Adipocyte (in vitro differentiated cells): ENCODE data around the gene L3MBTL4.

Experiments used
- DNase-seq: peaks from one replicate; pipeline ENCODE4 v3.0.0-alpha.2; 2015; ENCODE audit warnings: low read depth
- H3K27me3 ChIP-seq: replicated peaks from 2 replicates; pipeline ENCODE4 v1.7.0; 2013; ENCODE audit warnings: mild to moderate bottlenecking, low read length, moderate library complexity; ENCODE audit not compliant: control insufficient read depth, insufficient read depth
- H3K36me3 ChIP-seq: 2 replicates; pipeline ENCODE4 v1.7.0; 2013; ENCODE audit warnings: low read length, mild to moderate bottlenecking, moderate library complexity; ENCODE audit not compliant: control insufficient read depth, insufficient read depth, severe bottlenecking
- H3K4me1 ChIP-seq: 2 replicates; pipeline ENCODE4 v1.7.0; 2013; ENCODE audit warnings: mild to moderate bottlenecking, low read length, moderate library complexity; ENCODE audit not compliant: control insufficient read depth, insufficient read depth
- H3K4me3 ChIP-seq: 2 replicates; pipeline ENCODE4 v1.7.0; 2013; ENCODE audit warnings: mild to moderate bottlenecking, low read length, moderate library complexity
- H3K9ac ChIP-seq: 2 replicates; pipeline ENCODE4 v1.7.0; 2013; ENCODE audit warnings: mild to moderate bottlenecking, low read length, moderate library complexity
- H3K9me3 ChIP-seq: 2 replicates; pipeline ENCODE4 v1.7.0; 2013; ENCODE audit warnings: mild to moderate bottlenecking, low read length, moderate library complexity; ENCODE audit not compliant: control insufficient read depth

Gene L3MBTL4

DNA sequence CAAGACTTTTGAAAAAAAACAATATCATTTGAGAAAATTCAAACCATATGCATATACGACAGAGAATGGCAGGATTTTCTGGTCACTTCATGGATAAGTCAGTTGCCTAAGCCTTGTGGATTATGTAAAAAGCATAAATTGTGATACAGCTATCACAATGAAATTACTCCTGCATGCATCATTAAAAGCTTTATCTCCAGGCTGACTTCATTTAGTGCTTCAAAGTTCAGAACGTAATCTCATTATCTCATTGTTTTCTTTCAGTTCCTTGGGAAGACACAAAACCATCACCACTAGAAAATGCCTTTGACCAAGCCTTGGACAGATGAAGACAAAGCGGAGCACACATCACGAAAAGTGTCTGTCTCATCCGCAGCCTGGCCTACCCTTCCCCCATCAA, 57.0 kb downstream of the L3MBTL4 start:
- Histone ChIP-seq H3K9me3 (no peaks in the 10 kb centered on the region), H3K4me1 (no peaks in the 10 kb centered on the region), H3K27me3 (no peaks in the 10 kb centered on the region), H3K9ac (no peak overlapping the region), H3K4me3 (no peak overlapping the region), H3K36me3 (no peaks in the 10 kb centered on the region)
- DNase-seq = no peak

DNA sequence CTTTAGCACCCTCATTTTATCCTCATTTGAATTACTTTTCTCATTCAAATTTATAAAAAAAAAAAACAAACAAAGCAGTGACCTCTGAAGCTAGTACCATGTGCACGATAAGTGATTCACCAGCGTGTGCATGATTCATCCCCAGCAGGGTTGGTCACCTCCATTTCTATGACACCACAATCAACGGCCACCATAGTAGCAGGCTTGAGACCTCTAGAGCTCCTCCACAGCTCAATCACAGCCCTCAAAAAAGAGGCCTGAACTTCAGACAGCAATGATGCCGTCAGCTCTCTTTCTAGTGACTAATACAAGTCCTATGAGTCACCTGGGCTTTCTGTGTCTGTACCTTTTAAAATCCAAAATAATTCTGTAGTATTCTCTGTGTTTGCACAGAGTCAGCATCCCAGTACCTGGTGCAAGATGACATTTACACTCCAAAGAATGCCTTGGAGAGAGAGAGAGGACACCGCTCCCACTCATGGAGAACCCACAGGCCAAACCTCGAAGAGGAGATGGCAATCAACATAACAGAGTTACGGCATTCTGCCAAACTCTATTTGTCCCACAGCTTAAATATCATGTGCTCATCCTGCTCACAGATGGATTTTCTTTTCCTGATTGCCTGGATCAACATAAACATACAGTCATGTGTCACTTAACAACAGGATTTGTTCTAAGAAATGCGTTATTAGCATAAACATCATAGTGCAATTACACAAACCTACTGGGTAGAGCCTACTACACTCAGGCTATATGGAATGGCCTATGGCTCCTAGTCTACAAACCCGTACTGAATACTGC, 58.7 kb downstream of the L3MBTL4 start:
- no peaks in the 10 kb centered on the region for H3K36me3 ChIP-seq
- no peak for DNase-seq
- no peak overlapping the region for H3K9ac ChIP-seq
- H3K4me1 ChIP-seq = no peaks in the 10 kb centered on the region
- H3K4me3 ChIP-seq = no peak overlapping the region
- H3K27me3 ChIP-seq = no peaks in the 10 kb centered on the region
- H3K9me3 ChIP-seq = no peaks in the 10 kb centered on the region

DNA sequence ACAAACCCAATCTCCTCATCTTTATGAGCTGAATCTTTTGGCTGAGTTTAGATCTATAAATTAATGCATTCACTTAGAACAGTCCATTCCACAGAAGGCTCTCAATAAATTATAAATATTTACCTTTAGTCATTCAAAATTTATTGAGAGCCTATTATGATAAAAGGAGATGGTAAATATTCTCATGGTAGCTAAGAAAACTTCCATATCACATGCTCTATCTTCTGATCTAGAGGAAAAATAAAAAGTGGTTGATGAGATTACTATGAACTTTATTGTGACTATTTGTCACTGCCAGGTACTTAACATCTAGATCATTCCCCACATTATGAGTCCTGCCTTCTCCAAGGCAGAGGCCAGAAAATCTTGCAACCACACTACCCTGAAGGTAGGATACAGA, 62.4 kb downstream of the L3MBTL4 start:
- no peaks in the 10 kb centered on the region for H3K27me3 ChIP-seq

DNA sequence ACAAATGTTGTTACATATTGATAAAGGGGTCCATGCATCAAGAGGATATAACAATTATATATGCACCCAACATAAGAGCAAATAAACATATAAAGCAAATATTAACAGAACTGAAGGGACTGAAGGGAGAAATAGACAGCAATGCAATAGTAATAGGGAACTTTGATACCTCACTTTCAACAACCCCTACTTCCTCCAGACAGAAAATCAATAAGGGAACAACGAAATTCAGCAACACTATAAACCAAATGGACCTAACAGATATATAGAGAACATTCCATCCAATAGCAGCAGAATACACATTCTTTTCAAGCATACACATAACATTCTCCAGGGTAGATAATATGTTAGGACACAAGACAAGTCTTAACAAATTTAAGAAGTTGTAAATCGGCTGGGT, 71.7 kb downstream of the L3MBTL4 start:
- Histone ChIP-seq H3K27me3 (no peaks in the 10 kb centered on the region), H3K9me3 (peaks cover 24% of the 10 kb centered on the region), H3K36me3 (no peaks in the 10 kb centered on the region), H3K4me3 (no peak overlapping the region), H3K4me1 (no peaks in the 10 kb centered on the region), H3K9ac (no peak overlapping the region)
- DNase-seq = no peak

More for the DNA sequence above, 62.4 kb downstream of the L3MBTL4 start:
- H3K9ac ChIP-seq = no peak overlapping the region
- no peak for DNase-seq
- H3K9me3 ChIP-seq = no peaks in the 10 kb centered on the region
- H3K36me3 ChIP-seq = no peaks in the 10 kb centered on the region
- H3K4me1 ChIP-seq = no peaks in the 10 kb centered on the region
- H3K4me3 ChIP-seq = no peak overlapping the region

DNA sequence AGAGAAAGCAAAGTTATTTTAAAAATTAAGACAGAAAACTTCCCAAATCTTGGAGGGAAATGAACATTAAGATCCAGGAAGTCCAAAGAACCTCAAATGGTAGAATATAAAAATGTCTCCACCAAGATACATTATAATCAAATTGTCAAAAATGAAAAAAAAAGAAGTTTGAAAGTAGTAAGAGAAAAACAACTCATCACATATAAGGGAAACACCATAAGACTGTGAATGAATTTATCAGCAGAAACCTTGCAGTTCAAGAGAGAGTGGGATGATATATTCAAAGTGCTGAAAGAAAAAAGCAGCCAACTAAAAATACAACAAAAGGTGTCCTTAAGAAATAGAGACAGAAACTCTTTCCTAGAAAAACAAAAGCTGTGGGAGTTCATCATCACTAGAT, 73.0 kb downstream of the L3MBTL4 start:
- H3K4me1 ChIP-seq = no peaks in the 10 kb centered on the region
- H3K27me3 ChIP-seq = no peaks in the 10 kb centered on the region
- H3K9ac ChIP-seq = no peak overlapping the region
- H3K36me3 ChIP-seq = no peaks in the 10 kb centered on the region
- H3K4me3 ChIP-seq = no peak overlapping the region
- H3K9me3 ChIP-seq = peaks cover 24% of the 10 kb centered on the region
- DNase-seq = no peak

DNA sequence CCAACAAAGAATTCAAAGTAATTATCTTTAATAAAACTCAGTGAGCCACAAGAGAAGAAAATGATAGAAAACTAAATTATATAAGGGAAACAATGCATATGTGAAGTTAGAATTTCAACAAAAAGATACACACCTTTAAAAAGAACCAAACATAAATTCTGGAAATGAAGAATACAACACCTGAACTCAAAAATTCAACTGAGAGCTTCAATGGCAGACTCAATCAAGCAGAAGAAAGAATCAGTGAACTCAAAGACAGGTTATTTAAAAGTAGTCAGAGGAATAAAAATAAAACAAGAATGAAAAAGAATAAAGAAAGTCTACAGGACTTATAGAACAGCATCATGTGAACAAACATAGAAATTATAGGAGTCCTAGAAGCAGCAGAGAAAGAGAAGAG, 73.4 kb downstream of the L3MBTL4 start:
- H3K27me3 ChIP-seq = no peaks in the 10 kb centered on the region
- H3K4me1 ChIP-seq = no peaks in the 10 kb centered on the region
- H3K9ac ChIP-seq = no peak overlapping the region
- DNase-seq = no peak
- H3K9me3 ChIP-seq = peaks cover 24% of the 10 kb centered on the region
- H3K36me3 ChIP-seq = no peaks in the 10 kb centered on the region
- H3K4me3 ChIP-seq = no peak overlapping the region

DNA sequence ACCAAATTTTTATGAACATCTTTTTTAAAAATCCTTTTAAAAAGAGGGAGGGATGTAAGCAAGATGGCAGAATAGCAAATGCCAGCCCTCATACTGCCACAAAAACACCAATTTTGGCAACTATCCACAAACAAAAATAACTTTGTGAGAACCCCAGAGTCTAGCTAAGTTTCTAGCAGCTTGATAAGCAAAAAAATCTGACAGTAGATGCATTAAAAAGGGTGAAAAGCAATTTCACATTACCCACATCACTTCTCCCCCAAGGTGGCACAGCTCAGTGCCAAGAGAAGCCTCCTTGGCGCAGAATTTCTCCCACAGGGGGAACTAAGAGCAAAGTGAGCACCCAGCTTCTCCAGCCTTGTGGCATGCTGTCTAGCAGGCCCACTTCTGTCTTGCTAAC, 74.6 kb downstream of the L3MBTL4 start:
- H3K4me3 ChIP-seq = no peak overlapping the region
- H3K4me1 ChIP-seq = no peaks in the 10 kb centered on the region
- no peak overlapping the region for H3K9ac ChIP-seq
- H3K36me3 ChIP-seq = no peaks in the 10 kb centered on the region
- H3K27me3 ChIP-seq = no peaks in the 10 kb centered on the region
- DNase-seq = no peak
- peaks cover 24% of the 10 kb centered on the region for H3K9me3 ChIP-seq

DNA sequence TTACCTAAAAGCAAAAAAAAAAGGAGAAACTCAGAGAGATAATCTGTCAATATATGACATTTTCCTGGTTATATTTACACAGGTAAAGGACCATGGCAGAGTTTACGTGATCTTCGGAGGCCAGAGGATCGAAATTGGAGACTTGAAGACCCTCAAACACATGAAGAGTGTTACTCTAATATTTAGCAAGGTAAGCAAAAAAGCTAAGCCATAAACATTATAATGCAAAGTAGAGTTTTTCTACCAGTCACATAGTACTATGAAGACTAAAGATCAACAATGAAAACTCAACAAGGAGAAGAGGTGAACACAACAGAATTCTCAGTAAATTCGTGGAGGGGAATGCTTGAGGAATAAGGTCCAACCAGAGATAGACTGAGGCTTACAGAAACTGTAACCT, 78.5 kb downstream of the L3MBTL4 start:
- Histone ChIP-seq H3K36me3 (no peaks in the 10 kb centered on the region), H3K4me3 (no peak overlapping the region), H3K4me1 (no peaks in the 10 kb centered on the region), H3K9ac (no peak overlapping the region), H3K9me3 (peaks cover 8% of the 10 kb centered on the region), H3K27me3 (no peaks in the 10 kb centered on the region)
- DNase-seq = no peak

DNA sequence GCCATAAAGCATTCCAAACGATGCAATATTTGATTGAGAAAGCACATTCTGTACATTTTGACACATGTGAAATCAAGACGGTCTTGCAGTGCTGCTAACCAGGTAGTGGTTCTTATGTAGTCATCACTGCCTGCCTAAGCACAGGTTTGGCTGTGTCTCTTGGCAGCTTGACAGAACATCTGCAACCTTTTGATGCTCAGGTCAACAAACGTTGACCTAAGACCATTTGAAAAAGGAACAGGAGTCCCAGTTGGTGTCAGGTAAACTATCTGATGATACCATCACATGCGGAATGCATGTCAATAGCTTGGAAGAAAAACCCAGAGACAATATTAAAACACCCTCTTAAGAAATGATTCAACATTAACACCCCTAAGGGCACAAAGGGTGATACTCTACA, 80.7 kb downstream of the L3MBTL4 start:
- no peak for DNase-seq
- no peaks in the 10 kb centered on the region for H3K4me1 ChIP-seq
- no peaks in the 10 kb centered on the region for H3K36me3 ChIP-seq
- H3K9me3 ChIP-seq = no peaks in the 10 kb centered on the region
- no peak overlapping the region for H3K4me3 ChIP-seq
- H3K9ac ChIP-seq = no peak overlapping the region
- H3K27me3 ChIP-seq = no peaks in the 10 kb centered on the region

DNA sequence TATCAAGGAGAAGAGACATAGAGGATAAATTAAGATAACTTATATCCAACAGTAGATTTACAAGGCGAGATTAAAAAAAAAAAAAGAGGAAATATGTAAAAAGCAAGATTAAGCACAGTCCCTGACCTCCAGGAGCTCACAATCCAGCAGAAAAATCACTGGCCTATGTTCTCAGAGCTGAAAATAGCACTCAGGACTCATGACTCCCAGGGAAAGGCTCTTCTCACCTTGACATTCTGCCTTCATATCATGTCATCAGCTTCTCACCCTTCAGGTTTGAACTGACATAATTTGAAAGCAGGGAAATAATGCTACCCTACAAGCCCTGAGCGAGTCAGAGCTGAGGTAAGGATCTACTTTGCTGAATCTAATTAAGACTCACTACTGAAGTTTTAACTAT, 82.8 kb downstream of the L3MBTL4 start:
- no peak overlapping the region for H3K4me3 ChIP-seq
- no peaks in the 10 kb centered on the region for H3K27me3 ChIP-seq
- H3K9me3 ChIP-seq = no peaks in the 10 kb centered on the region
- no peak for DNase-seq
- H3K9ac ChIP-seq = no peak overlapping the region
- H3K4me1 ChIP-seq = peaks cover 11% of the 10 kb centered on the region
- H3K36me3 ChIP-seq = no peaks in the 10 kb centered on the region

DNA sequence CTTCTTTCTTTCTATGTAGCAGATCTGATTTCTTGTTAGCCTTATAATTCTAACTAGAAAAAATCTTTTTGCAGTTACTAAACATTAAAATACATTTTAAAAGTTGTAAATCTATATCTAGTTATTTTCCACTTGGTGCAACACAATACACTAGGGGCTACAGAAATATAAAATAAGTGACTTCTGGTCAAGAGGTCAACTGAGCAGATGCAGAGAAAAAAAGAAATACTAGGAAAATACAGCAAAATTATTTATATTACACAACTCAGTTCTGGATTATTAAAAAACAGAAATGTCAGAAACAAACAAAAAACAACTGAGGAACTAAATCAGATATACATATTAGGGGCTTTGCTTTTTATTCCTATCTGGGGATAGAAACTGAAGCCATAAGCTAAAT, 83.9 kb downstream of the L3MBTL4 start:
- no peak overlapping the region for H3K9ac ChIP-seq
- H3K4me1 ChIP-seq = peaks cover 11% of the 10 kb centered on the region
- H3K9me3 ChIP-seq = no peaks in the 10 kb centered on the region
- no peaks in the 10 kb centered on the region for H3K36me3 ChIP-seq
- H3K27me3 ChIP-seq = no peaks in the 10 kb centered on the region
- no peak overlapping the region for H3K4me3 ChIP-seq
- no peak for DNase-seq

DNA sequence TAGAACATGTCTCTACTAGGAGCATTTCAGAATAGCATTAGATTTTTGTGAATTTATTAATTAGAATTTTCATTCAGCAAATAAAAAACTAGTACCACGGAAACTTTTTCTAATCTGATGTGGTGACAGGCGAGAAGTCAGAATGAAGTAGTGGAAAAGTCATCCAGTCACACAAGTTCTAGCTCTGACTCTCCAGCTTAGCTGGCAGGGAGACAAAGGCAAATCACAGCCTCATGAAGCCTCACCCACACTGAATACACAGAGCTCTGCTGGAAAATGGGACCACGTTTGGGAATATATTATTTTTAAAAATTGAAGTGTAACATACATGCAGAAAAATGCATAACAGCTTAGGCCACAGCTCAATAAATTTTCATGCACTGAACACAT, 86.1 kb downstream of the L3MBTL4 start:
- peaks cover 5% of the 10 kb centered on the region for H3K9me3 ChIP-seq
- H3K27me3 ChIP-seq = no peaks in the 10 kb centered on the region
- no peak overlapping the region for H3K4me3 ChIP-seq
- DNase-seq = no peak
- H3K9ac ChIP-seq = no peak overlapping the region
- no peaks in the 10 kb centered on the region for H3K36me3 ChIP-seq
- H3K4me1 ChIP-seq = peaks cover 11% of the 10 kb centered on the region
